NCI-H524 treated with DMSO at 0.1 percent for 48 hours (cell line): ENCODE results near the gene BRD1.
"Not testable (repeated sequence)": the region's sequence is repeated elsewhere in the genome, so short reads cannot be mapped to it uniquely, and the experiment has no call there.

Experiments
- DNase-seq: peaks from one replicate; lab custom pipeline; 2025; lab: John Stamatoyannopoulos, UW

The BRD1 gene

GRCh38 chr22:49852898-49853894 is 25.5 kb upstream of the BRD1 start, which contains the start of gene ZBED4:
Gene ZBED4, plus strand, starts transcription at chr22:49853844. Its CDS starts 29,819 bp downstream, at chr22:49883663.
- DNase-seq, result peak; percentile 71

- not testable (repeated sequence) for DNase-seq
These were observed 24.9 kb upstream of the BRD1 start for GRCh38 chr22:49852568-49852897.

- no peak for DNase-seq
These were observed 23.5 kb upstream of the BRD1 start for GRCh38 chr22:49850959-49851802.

- DNase-seq, result no peak
These were observed 22.6 kb upstream of the BRD1 start for GRCh38 chr22:49850021-49850911.

GRCh38 chr22:49849161-49850020 is 21.7 kb upstream of the BRD1 start:
- DNase-seq, result no peak

GRCh38 chr22:49848690-49849160 is 21.1 kb upstream of the BRD1 start:
- no peak for DNase-seq

- no peak for DNase-seq
These were observed 20.3 kb upstream of the BRD1 start for GRCh38 chr22:49847751-49848689.

- DNase-seq, result no peak
These were observed 18.2 kb upstream of the BRD1 start for GRCh38 chr22:49845666-49846459.

- DNase-seq, result no peak
These were observed 17.6 kb upstream of the BRD1 start for GRCh38 chr22:49845241-49845640.

GRCh38 chr22:49838771-49839717 is 11.4 kb upstream of the BRD1 start:
- DNase-seq, result no peak

- DNase-seq, result no peak
These were observed 5.8 kb upstream of the BRD1 start for GRCh38 chr22:49833340-49834007.

GRCh38 chr22:49829044-49829853 is 1.6 kb upstream of the BRD1 start:
- DNase-seq, result no peak

GRCh38 chr22:49828599-49828965 is 909 bp upstream of the BRD1 start:
- no peak for DNase-seq

- DNase-seq, result no peak
These were observed 311 bp downstream of the BRD1 start for GRCh38 chr22:49827271-49827852.

GRCh38 chr22:49826603-49827270 is 936 bp downstream of the BRD1 start:
- DNase-seq, result no peak
